Measurements from ENCODE around the gene MYEOV. TPM values are rescaled to one million over a fixed set of nuclear protein-coding genes. Genes with fewer than 3 reads are reported as not detected.
A peak's percentile ranks its signal among the peaks of the same experiment; 100 is the strongest.

MYEOV gene
- total RNA-seq, 1 donor from 2014 or later: 0.35 TPM

DNA sequence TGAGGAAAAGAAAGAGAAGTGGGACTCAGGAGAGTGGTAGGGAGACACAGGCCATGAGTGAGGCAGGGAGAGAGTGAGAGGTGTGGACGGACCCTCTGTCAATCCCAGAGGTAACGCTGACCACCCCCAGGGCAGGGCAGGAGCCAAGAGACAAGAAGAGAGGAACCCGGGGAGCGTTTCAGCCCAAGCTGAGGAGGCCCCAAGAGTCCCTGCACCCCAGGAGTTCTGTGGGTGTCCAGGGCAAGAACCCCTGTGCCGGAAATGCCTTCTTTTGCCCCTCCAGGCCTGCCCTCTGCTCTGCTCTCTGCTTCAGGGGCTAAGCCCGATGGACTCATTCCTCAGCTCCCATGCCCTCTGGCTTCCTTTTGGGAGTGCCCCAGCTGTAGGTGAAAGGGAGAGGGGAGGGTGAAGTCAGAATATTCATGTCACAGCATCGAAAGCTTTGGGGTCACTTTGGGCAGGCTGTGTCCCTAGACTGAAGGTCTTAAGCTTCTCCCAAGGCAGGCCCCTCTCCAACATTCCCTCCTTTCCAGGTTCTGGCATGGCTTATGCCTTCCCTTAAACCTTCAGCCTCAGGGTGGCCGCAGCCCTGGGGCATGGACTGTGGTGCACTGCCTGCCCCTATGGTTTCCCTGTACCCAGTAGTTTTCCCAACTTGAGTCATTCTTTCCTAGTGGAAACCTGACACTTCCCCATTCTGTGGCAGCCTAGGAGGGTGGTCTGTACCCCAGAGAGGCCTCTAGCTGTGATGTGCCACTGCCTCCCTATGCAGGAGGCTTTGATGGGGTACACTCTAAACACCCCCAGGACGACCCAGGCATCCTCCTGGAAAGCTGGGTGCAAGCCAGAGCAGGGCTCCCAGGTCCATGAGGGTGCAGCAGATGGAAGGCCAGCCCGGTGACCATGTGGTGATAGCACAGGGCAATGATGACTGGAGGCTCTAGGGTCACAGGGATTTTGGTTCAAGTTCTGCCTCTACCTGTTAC, 27.1 kb downstream of the MYEOV start:
- H3K27ac Mint-ChIP-seq (ENCODE audit: unreplicated experiment): peak overlapping the region; percentile 67
- TF ChIP-seq CTCF (conservative IDR thresholded peaks at IDR 0.05): no peak
- peaks cover 6% of the 10 kb centered on the region for H3K9me3 Mint-ChIP-seq
- DNase-seq (ENCODE audit: low read depth, low spot score): no peak
- no peak overlapping the region for H3K4me3 Mint-ChIP-seq
- H3K4me1 Mint-ChIP-seq: no peaks in the 10 kb centered on the region
- H3K36me3 Mint-ChIP-seq (ENCODE audit: low read depth): no peaks in the 10 kb centered on the region
- no peaks in the 10 kb centered on the region for H3K27me3 Mint-ChIP-seq (ENCODE audit: low read depth)

GRCh38 chr11:69321877-69322361, 28.0 kb downstream of the MYEOV start:
- H3K4me1 Mint-ChIP-seq: no peaks in the 10 kb centered on the region
- no peak for DNase-seq (ENCODE audit: low read depth, low spot score)
- no peak for TF ChIP-seq CTCF (conservative IDR thresholded peaks at IDR 0.05)
- no peaks in the 10 kb centered on the region for H3K36me3 Mint-ChIP-seq (ENCODE audit: low read depth)
- no peak overlapping the region for H3K4me3 Mint-ChIP-seq
- peaks cover 6% of the 10 kb centered on the region for H3K9me3 Mint-ChIP-seq
- H3K27ac Mint-ChIP-seq (ENCODE audit: unreplicated experiment): no peak overlapping the region
- H3K27me3 Mint-ChIP-seq (ENCODE audit: low read depth): no peaks in the 10 kb centered on the region

DNA sequence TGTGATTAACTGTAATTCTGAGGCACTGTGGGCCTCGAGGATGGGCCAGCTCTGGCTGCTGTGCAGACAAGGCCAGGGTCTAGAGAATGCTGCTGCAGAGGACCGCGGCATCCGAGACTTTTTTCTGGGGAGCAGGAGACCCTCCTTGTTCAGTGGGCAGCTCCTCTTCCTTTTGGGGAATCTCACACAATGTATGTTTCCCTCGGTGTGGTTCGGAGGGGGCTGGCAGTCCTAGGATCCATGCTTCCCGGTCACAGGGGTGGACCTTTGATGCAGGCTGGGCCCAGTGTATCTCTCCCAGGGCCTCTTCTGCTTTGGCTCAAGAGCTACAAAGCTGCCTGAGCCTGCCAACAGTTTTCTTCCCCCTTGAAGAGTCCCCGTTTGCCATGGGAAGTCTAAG, 31.5 kb downstream of the MYEOV start:
- peaks cover 9% of the 10 kb centered on the region for H3K4me1 Mint-ChIP-seq
- H3K27me3 Mint-ChIP-seq (ENCODE audit: low read depth): no peaks in the 10 kb centered on the region
- peaks cover 4% of the 10 kb centered on the region for H3K9me3 Mint-ChIP-seq
- H3K4me3 Mint-ChIP-seq: no peak overlapping the region
- peak overlapping the region; percentile 43 for H3K27ac Mint-ChIP-seq (ENCODE audit: unreplicated experiment)
- no peak for DNase-seq (ENCODE audit: low read depth, low spot score)
- H3K36me3 Mint-ChIP-seq (ENCODE audit: low read depth): no peaks in the 10 kb centered on the region
- TF ChIP-seq CTCF (conservative IDR thresholded peaks at IDR 0.05): no peak

- Mint-ChIP-seq H3K36me3 (ENCODE audit: low read depth) (no peaks in the 10 kb centered on the region), H3K4me1 (peaks cover 10% of the 10 kb centered on the region), H3K27me3 (ENCODE audit: low read depth) (no peaks in the 10 kb centered on the region), H3K27ac (ENCODE audit: unreplicated experiment) (no peak overlapping the region), H3K4me3 (no peak overlapping the region), H3K9me3 (peaks cover 5% of the 10 kb centered on the region)
- no peak for TF ChIP-seq CTCF (conservative IDR thresholded peaks at IDR 0.05)
- DNase-seq (ENCODE audit: low read depth, low spot score): no peak
Measured at GRCh38 chr11:69326622-69327219, 32.8 kb downstream of the MYEOV start.

DNA sequence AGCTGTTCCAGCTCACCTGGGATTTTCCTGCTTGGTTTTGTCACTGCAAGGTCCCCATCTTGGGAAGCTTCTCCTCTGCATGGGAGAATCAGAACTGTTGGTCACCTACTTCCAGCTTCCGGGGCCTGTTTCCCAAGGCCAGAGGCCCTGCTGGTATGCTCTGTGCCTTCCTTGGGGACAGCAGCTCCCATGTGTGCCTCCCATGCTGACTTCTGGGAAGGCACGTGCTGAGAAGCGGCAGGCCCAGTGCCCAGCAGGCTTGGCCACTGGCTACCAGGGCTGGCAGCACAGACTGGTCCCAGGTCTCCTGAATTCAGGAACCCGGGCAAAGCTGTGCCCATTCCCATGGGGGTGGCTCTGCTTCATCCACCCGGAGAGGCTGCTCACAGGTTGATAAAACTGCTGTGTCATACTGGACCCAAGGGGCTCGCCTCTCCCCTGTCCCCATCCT, 33.8 kb downstream of the MYEOV start:
- H3K27me3 Mint-ChIP-seq (ENCODE audit: low read depth): no peaks in the 10 kb centered on the region
- peaks cover 5% of the 10 kb centered on the region for H3K9me3 Mint-ChIP-seq
- no peak for DNase-seq (ENCODE audit: low read depth, low spot score)
- no peak overlapping the region for H3K4me3 Mint-ChIP-seq
- peaks cover under 1% of the 10 kb centered on the region for H3K36me3 Mint-ChIP-seq (ENCODE audit: low read depth)
- H3K27ac Mint-ChIP-seq (ENCODE audit: unreplicated experiment): no peak overlapping the region
- no peak for TF ChIP-seq CTCF (conservative IDR thresholded peaks at IDR 0.05)
- peaks cover 10% of the 10 kb centered on the region for H3K4me1 Mint-ChIP-seq

All from neural crest cell (in vitro differentiated cells).